Muscle layer of duodenum (tissue), 2 donors: ENCODE data around the gene TESMIN.

ENCODE experiments used
- H3K27ac ChIP-seq: one replicate; pipeline ENCODE4 v1.7.0; 2013; ENCODE audit warnings: mild to moderate bottlenecking, low read length
- H3K27me3 ChIP-seq: one replicate; pipeline ENCODE4 v1.7.0; 2013; ENCODE audit warnings: low read depth, mild to moderate bottlenecking, control low read depth, low read length
- H3K36me3 ChIP-seq, 2 donors: one replicate each; pipeline ENCODE4 v1.7.0; 2013; ENCODE audit warnings: low read length in 2 of 2, control low read depth in 1 of 2, mild to moderate bottlenecking in 1 of 2; ENCODE audit not compliant: insufficient read depth in 2 of 2, control insufficient read depth in 1 of 2
- H3K4me1 ChIP-seq, 2 donors: one replicate each; pipeline ENCODE4 v1.7.0; 2013; ENCODE audit warnings: low read length in 2 of 2, mild to moderate bottlenecking in 2 of 2, control low read depth in 1 of 2, moderate library complexity in 1 of 2; ENCODE audit not compliant: insufficient read depth in 2 of 2, control insufficient read depth in 1 of 2
- H3K4me3 ChIP-seq, 2 donors: one replicate each; pipeline ENCODE4 v1.7.0; 2013; ENCODE audit warnings: low read length in 2 of 2, low read depth in 1 of 2, mild to moderate bottlenecking in 1 of 2
- H3K9me3 ChIP-seq, 2 donors: one replicate each; pipeline ENCODE4 v1.7.0; 2013; ENCODE audit warnings: low read length in 2 of 2, control low read depth in 1 of 2, mild to moderate bottlenecking in 1 of 2; ENCODE audit not compliant: control insufficient read depth in 1 of 2
- donor health status: healthy.

TESMIN gene

DNA sequence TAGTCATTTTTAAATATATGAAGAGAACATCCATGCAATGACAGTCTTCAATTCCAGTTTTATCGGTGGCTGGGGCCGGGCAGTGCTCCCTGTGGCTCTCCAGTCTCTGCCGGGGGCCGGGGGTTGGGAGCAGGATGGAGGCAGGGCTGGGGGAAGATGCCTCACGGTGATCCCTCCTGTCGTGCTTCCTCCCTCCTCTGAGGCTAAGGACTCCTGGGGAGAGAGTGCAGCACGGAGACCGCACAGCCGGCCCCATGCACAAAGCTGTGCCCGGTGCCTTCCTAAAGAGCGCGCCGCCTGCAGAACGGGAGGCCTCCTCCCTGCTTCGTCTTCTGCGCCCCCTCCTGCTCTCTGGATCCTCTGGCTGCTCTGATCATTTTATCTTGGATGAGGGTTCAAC lies 46.4 kb downstream of the TESMIN start:
- Histone ChIP-seq H3K27ac (no peak overlapping the region), H3K36me3 (no peaks in the 10 kb centered on the region), H3K4me1 (no peaks in the 10 kb centered on the region), H3K9me3 (no peaks in the 10 kb centered on the region), H3K27me3 (peaks cover 4% of the 10 kb centered on the region), H3K4me3 (no peak overlapping the region)

- Histone ChIP-seq H3K4me1 (no peaks in the 10 kb centered on the region), H3K27me3 (peaks cover 7% of the 10 kb centered on the region), H3K27ac (no peak overlapping the region), H3K4me3 (no peak overlapping the region), H3K9me3 (no peaks in the 10 kb centered on the region), H3K36me3 (no peaks in the 10 kb centered on the region)
These were observed 52.3 kb downstream of the TESMIN start for GRCh38 chr11:68698993-68699392.

GRCh38 chr11:68695531-68695930 lies 55.8 kb downstream of the TESMIN start:
- Histone ChIP-seq H3K4me1 (no peaks in the 10 kb centered on the region), H3K27me3 (peaks cover 3% of the 10 kb centered on the region), H3K4me3 (no peak overlapping the region), H3K9me3 (no peaks in the 10 kb centered on the region), H3K27ac (no peak overlapping the region), H3K36me3 (no peaks in the 10 kb centered on the region)

- no peak overlapping the region for H3K27ac ChIP-seq
These were observed 56.7 kb downstream of the TESMIN start for GRCh38 chr11:68694431-68695297.

DNA sequence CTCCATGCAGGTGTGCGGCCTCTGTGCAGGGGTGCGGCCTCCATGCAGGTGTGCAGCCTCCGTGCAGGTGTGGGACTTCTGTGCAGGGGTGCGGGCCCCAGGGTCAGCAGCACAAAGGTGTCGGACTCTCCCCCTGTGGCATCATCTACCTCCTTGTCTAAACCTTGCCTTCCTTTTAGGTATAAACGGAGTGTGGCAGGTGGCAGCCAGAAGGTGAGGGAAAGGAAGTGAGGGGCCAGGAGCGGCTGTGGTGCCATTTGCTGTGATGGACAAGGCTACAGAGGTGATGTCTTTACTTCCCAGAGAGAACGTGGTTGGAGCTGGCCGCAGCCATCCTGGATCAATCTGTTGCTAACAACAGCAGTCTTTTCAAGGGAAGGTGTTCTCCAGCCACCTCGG lies 57.8 kb downstream of the TESMIN start:
- no peak overlapping the region for H3K27ac ChIP-seq
- no peaks in the 10 kb centered on the region for H3K9me3 ChIP-seq
- no peaks in the 10 kb centered on the region for H3K4me1 ChIP-seq
- H3K36me3 ChIP-seq: no peaks in the 10 kb centered on the region
- no peak overlapping the region for H3K4me3 ChIP-seq
- peaks cover 8% of the 10 kb centered on the region for H3K27me3 ChIP-seq

More at GRCh38 chr11:68694431-68695297, 56.7 kb downstream of the TESMIN start:
- no peaks in the 10 kb centered on the region for H3K4me1 ChIP-seq
- H3K27me3 ChIP-seq: peaks cover 3% of the 10 kb centered on the region
- H3K4me3 ChIP-seq: no peak overlapping the region
- no peaks in the 10 kb centered on the region for H3K36me3 ChIP-seq
- H3K9me3 ChIP-seq: no peaks in the 10 kb centered on the region

- Histone ChIP-seq H3K27ac (no peak overlapping the region), H3K36me3 (no peaks in the 10 kb centered on the region), H3K4me3 (no peak overlapping the region), H3K4me1 (no peaks in the 10 kb centered on the region), H3K9me3 (no peaks in the 10 kb centered on the region), H3K27me3 (peaks cover 8% of the 10 kb centered on the region)
These were observed 58.3 kb downstream of the TESMIN start for GRCh38 chr11:68692871-68693483.

- no peak overlapping the region for H3K27ac ChIP-seq
- no peaks in the 10 kb centered on the region for H3K36me3 ChIP-seq
- H3K27me3 ChIP-seq: peaks cover 8% of the 10 kb centered on the region
- no peaks in the 10 kb centered on the region for H3K4me1 ChIP-seq
- no peaks in the 10 kb centered on the region for H3K9me3 ChIP-seq
- H3K4me3 ChIP-seq: no peak overlapping the region
These were observed 59.2 kb downstream of the TESMIN start for GRCh38 chr11:68692115-68692514.

DNA sequence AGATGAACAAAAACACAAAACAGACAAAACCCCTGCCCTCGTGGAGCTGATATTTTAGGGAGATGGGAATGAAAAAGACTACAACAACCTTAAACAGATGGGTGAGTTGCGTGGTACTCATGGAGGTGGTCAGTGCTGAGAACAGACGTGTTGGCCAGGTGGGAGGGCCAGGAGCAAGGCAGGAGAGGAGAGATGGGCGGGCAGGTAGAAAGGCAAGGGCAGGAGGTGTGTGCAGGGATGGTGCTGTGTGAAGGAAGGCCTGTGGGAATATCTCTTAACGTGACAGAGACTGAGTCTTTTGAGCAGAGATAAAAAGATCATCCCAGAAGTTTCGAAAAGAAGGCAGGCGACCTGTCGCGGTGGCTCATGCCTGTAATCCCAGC lies 59.9 kb downstream of the TESMIN start:
- Histone ChIP-seq H3K4me3 (no peak overlapping the region), H3K36me3 (no peaks in the 10 kb centered on the region), H3K9me3 (no peaks in the 10 kb centered on the region), H3K4me1 (no peaks in the 10 kb centered on the region), H3K27ac (no peak overlapping the region), H3K27me3 (peaks cover 8% of the 10 kb centered on the region)

GRCh38 chr11:68690671-68691401 lies 60.5 kb downstream of the TESMIN start:
- no peak overlapping the region for H3K4me3 ChIP-seq
- H3K9me3 ChIP-seq: no peaks in the 10 kb centered on the region
- H3K27me3 ChIP-seq: peaks cover 11% of the 10 kb centered on the region
- H3K36me3 ChIP-seq: no peaks in the 10 kb centered on the region
- no peaks in the 10 kb centered on the region for H3K4me1 ChIP-seq
- no peak overlapping the region for H3K27ac ChIP-seq

DNA sequence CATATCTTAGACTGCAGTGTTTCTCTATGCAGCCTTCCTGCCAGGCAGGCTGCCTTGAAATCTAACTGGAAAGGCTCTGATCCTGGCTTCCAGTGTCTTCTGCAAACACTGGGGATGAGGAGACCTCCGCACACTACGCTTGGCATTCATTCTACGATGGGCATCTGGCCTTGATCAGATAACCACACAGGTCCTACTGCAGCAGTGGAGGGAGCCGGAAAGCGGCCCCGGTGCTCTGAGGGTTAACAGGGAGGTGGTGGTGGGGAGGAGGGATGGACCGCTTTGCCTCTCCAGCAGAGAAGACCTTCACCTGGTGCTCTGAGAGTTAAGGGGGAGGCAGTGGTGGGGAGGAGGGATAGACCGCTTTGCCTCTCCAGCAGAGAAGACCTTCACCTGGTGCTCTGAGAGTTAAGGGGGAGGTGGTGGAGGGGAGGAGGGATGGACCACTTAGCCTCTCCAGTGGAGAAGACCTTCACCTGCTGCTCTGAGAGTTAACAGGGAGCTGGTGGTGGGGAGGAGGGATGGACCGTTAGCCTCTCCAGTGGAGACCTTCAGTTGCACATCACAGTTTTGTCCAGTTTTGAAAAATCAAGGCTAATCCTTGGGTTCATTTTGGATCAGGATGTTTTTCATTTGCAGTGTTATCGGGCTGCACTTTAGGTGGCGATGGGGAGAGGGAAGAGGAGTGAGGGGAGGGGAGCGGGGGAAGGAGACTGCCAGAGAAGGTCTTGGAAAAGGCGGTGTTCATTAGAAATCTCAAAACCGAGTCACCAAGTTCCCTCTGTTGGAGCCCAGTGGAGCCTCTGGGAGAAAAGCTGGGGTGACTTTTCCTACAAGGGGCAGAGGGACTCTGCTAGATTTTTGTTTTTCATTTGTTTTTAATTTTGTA lies 61.3 kb downstream of the TESMIN start:
- peaks cover 0 to 2% of the 10 kb centered on the region in 2 donors for H3K4me1 ChIP-seq
- no peak overlapping the region for H3K27ac ChIP-seq
- H3K27me3 ChIP-seq: peaks cover 16% of the 10 kb centered on the region
- H3K4me3 ChIP-seq: no peak overlapping the region
- H3K9me3 ChIP-seq: no peaks in the 10 kb centered on the region
- no peaks in the 10 kb centered on the region for H3K36me3 ChIP-seq
